ENCODE results near the gene TMEM100.

GRCh38 chr17:55770196-55770870, 47.7 kb upstream of the TMEM100 start:
- TF ChIP-seq EZH2 (IDR thresholded peaks at IDR 0.05; ENCODE audit: borderline replicate concordance, low read depth, low read length, severe bottlenecking) = no peak
- no peak for TF ChIP-seq POLR2A (IDR thresholded peaks at IDR 0.05; ENCODE audit: low read depth, low read length)
- peak; percentile 31 to 33 for TF ChIP-seq CTCF (IDR thresholded peaks at IDR 0.05; ENCODE audit: extremely low read depth in 1 of 2, insufficient read depth in 1 of 2, low read depth in 1 of 2, low read length in 2 of 2)
- no peak for TF ChIP-seq POLR2AphosphoS5 (IDR thresholded peaks at IDR 0.05; ENCODE audit: insufficient read depth, low read depth, low read length)
- no peak for TF ChIP-seq GATA2 (IDR thresholded peaks at IDR 0.05; ENCODE audit: insufficient read depth, insufficient read length, low read depth, low read length)
- no peak for TF ChIP-seq MAX (IDR thresholded peaks at IDR 0.05; ENCODE audit: insufficient read depth, insufficient read length)

All from endothelial cell of umbilical vein (primary cell).